ENCODE measurements around the gene GPR22.

Gene GPR22

DNA sequence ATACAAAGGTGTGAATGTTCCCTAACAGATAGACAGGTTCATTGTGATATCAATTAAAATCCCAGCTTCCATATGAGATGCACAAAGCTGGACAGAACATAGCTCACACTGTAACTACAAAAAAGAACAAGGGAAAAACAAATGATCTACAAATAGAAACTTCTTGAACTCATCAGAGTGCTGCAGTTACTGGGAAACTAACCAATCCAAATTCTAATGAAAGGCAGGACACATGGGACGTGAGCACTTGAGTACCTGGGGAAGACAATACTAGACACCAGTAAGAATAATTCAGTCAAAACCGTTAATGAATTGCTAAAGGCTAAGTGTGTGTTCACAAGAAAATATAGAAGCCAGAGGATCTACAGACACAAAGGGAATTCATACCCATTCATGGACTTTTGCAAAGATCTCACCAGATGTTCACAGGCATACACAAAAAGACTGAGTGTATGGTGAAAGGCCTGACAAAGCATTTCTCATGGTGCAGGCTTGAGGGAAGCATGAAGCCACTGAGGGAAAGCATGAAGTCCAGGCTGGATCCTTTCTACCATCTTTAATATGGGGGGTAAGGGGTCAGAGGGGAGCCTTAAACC lies 7.8 kb upstream of the GPR22 start:
- Histone ChIP-seq H3K4me3 (ENCODE audit: low read length) (no peak overlapping the region), H3K9ac (ENCODE audit: low read length) (no peak overlapping the region), H3K4me1 (ENCODE audit: control insufficient read depth, insufficient read depth, low read length) (no peaks in the 10 kb centered on the region), H3K27ac (ENCODE audit: low read depth, low read length) (no peak overlapping the region), H3K36me3 (ENCODE audit: control insufficient read depth, insufficient read depth, low read length) (no peaks in the 10 kb centered on the region), H3K27me3 (ENCODE audit: control insufficient read depth, insufficient read depth, low read length) (no peaks in the 10 kb centered on the region)

GRCh38 chr7:107463139-107464078 lies 6.4 kb upstream of the GPR22 start:
- H3K4me1 ChIP-seq (ENCODE audit: control insufficient read depth, insufficient read depth, low read length) = no peaks in the 10 kb centered on the region
- H3K27ac ChIP-seq (ENCODE audit: low read depth, low read length) = no peak overlapping the region
- H3K4me3 ChIP-seq (ENCODE audit: low read length) = no peak overlapping the region
- H3K9ac ChIP-seq (ENCODE audit: low read length) = no peak overlapping the region
- no peaks in the 10 kb centered on the region for H3K36me3 ChIP-seq (ENCODE audit: control insufficient read depth, insufficient read depth, low read length)
- H3K27me3 ChIP-seq (ENCODE audit: control insufficient read depth, insufficient read depth, low read length) = no peaks in the 10 kb centered on the region

DNA sequence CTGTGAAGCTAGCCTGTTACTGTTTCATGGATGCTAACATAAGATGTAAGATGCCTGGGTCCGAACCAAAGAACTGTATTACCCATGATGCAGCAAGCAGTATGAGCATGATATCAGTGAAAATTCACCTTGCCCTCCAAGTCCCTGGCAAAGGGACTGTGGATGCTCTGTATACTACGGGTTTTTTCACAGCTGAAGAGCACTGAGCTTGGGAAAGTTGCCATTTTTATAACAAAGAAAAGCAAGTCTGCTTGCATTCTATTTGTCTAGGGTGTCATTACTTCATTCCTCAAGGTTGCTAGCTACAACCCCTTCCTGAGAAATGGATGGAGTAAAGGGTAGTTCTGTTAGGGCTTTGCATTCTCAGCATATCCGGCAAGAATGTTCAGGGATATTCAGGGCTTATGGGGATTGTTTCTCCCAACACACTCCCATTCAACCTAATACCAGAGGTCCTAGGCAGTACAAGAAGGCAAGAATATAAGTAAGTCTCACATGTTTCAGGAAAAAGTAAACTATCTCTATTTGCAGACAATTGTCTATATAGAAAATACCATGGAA lies 5.1 kb upstream of the GPR22 start:
- H3K4me3 ChIP-seq (ENCODE audit: low read length) = no peak overlapping the region
- no peak overlapping the region for H3K27ac ChIP-seq (ENCODE audit: low read depth, low read length)
- H3K36me3 ChIP-seq (ENCODE audit: control insufficient read depth, insufficient read depth, low read length) = no peaks in the 10 kb centered on the region
- H3K4me1 ChIP-seq (ENCODE audit: control insufficient read depth, insufficient read depth, low read length) = no peaks in the 10 kb centered on the region
- no peak overlapping the region for H3K9ac ChIP-seq (ENCODE audit: low read length)
- H3K27me3 ChIP-seq (ENCODE audit: control insufficient read depth, insufficient read depth, low read length) = no peaks in the 10 kb centered on the region

GRCh38 chr7:107467972-107468371 lies 1.9 kb upstream of the GPR22 start:
- no peak overlapping the region for H3K27ac ChIP-seq (ENCODE audit: low read depth, low read length)
- H3K4me3 ChIP-seq (ENCODE audit: low read length) = no peak overlapping the region
- no peaks in the 10 kb centered on the region for H3K36me3 ChIP-seq (ENCODE audit: control insufficient read depth, insufficient read depth, low read length)
- H3K4me1 ChIP-seq (ENCODE audit: control insufficient read depth, insufficient read depth, low read length) = no peaks in the 10 kb centered on the region
- H3K27me3 ChIP-seq (ENCODE audit: control insufficient read depth, insufficient read depth, low read length) = no peaks in the 10 kb centered on the region
- no peak overlapping the region for H3K9ac ChIP-seq (ENCODE audit: low read length)

DNA sequence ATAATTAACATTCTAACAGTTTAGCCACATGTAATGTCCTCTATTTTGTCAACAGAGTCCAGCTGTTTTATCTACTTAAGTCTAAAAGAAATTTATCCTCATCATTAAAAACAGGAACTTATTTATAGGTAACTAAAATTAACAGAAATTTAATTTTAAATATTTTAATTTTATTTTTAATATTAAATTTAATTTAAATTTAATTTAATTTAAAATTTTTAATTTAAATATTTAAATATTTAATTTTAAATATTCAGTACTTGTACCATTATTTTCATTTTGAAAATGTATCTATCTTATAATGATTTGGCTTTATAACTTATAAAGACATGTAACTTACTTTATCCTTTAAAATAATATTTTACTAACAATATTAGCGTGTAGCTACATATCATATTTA lies 1.0 kb upstream of the GPR22 start:
- Histone ChIP-seq H3K4me3 (ENCODE audit: low read length) (no peak overlapping the region), H3K27ac (ENCODE audit: low read depth, low read length) (no peak overlapping the region), H3K4me1 (ENCODE audit: control insufficient read depth, insufficient read depth, low read length) (no peaks in the 10 kb centered on the region), H3K27me3 (ENCODE audit: control insufficient read depth, insufficient read depth, low read length) (no peaks in the 10 kb centered on the region), H3K9ac (ENCODE audit: low read length) (no peak overlapping the region), H3K36me3 (ENCODE audit: control insufficient read depth, insufficient read depth, low read length) (no peaks in the 10 kb centered on the region)

DNA sequence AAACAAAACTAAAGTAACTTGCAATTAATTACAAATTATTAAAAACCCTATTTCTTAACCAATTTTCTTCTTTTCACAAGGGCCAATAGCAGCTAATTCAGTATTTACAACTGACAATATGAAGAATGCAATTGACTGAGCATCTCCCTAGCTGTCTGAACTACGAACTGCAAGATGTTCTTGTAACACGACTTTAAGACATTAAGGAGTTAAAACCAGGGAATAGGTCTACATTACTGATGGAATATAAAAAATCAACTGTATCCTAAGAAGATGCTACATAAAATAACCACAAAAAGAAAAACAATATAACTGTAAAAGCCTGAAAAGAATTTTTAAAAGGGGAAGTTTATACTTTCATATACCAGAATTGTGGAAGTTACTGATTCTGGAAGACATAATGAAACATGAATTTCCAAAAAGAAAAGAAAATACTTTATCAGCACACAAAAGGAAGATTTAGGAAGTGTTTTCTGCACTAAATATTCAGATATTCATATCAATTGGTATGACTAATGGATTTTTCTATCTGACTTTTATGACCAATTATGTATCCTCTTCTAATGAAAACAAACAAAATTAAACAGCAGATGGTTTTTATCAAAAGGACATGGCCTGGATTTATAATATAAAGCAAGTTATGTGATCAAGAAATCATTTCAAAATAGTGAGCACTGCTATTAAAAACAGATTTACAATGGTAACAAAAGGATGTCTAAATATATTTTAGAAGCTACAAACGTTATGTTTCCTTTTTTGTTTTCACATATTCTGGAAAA lies 1.6 kb downstream of the GPR22 start:
- no peaks in the 10 kb centered on the region for H3K36me3 ChIP-seq (ENCODE audit: control insufficient read depth, insufficient read depth, low read length)
- no peak overlapping the region for H3K27ac ChIP-seq (ENCODE audit: low read depth, low read length)
- H3K9ac ChIP-seq (ENCODE audit: low read length) = no peak overlapping the region
- H3K4me1 ChIP-seq (ENCODE audit: control insufficient read depth, insufficient read depth, low read length) = no peaks in the 10 kb centered on the region
- H3K4me3 ChIP-seq (ENCODE audit: low read length) = no peak overlapping the region
- H3K27me3 ChIP-seq (ENCODE audit: control insufficient read depth, insufficient read depth, low read length) = no peaks in the 10 kb centered on the region

DNA sequence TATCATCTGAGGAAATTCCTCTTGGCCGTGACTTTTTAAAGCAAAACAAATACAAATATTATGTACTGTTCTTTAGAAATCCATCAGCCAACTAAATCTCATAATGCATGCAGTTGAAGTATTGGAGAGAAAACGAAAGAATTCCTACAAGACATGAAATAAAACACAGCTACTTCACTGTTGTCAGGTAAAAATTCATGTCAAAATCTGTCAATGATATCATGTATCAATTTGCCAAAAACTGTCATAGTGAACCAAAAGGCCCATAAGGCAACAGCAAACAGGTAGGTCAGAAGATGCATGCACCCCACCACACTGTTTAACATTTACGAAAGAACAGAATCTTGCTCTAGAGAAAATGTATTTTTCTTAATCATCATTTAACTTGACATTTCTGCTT lies 2.3 kb downstream of the GPR22 start:
- no peaks in the 10 kb centered on the region for H3K4me1 ChIP-seq (ENCODE audit: control insufficient read depth, insufficient read depth, low read length)
- H3K27me3 ChIP-seq (ENCODE audit: control insufficient read depth, insufficient read depth, low read length) = no peaks in the 10 kb centered on the region
- no peaks in the 10 kb centered on the region for H3K36me3 ChIP-seq (ENCODE audit: control insufficient read depth, insufficient read depth, low read length)
- no peak overlapping the region for H3K9ac ChIP-seq (ENCODE audit: low read length)
- H3K27ac ChIP-seq (ENCODE audit: low read depth, low read length) = no peak overlapping the region
- no peak overlapping the region for H3K4me3 ChIP-seq (ENCODE audit: low read length)

DNA sequence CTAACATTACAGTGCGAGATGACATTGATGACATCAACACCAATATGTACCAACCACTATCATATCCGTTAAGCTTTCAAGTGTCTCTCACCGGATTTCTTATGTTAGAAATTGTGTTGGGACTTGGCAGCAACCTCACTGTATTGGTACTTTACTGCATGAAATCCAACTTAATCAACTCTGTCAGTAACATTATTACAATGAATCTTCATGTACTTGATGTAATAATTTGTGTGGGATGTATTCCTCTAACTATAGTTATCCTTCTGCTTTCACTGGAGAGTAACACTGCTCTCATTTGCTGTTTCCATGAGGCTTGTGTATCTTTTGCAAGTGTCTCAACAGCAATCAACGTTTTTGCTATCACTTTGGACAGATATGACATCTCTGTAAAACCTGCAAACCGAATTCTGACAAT lies 4.3 kb downstream of the GPR22 start:
- no peak overlapping the region for H3K27ac ChIP-seq (ENCODE audit: low read depth, low read length)

GRCh38 chr7:107479303-107479702 lies 9.4 kb downstream of the GPR22 start:
- Histone ChIP-seq H3K4me3 (ENCODE audit: low read length) (no peak overlapping the region), H3K36me3 (ENCODE audit: control insufficient read depth, insufficient read depth, low read length) (no peaks in the 10 kb centered on the region), H3K27me3 (ENCODE audit: control insufficient read depth, insufficient read depth, low read length) (no peaks in the 10 kb centered on the region), H3K9ac (ENCODE audit: low read length) (no peak overlapping the region), H3K4me1 (ENCODE audit: control insufficient read depth, insufficient read depth, low read length) (no peaks in the 10 kb centered on the region), H3K27ac (ENCODE audit: low read depth, low read length) (no peak overlapping the region)

More for the DNA sequence above, 4.3 kb downstream of the GPR22 start:
- Histone ChIP-seq H3K27me3 (ENCODE audit: control insufficient read depth, insufficient read depth, low read length) (no peaks in the 10 kb centered on the region), H3K9ac (ENCODE audit: low read length) (no peak overlapping the region), H3K36me3 (ENCODE audit: control insufficient read depth, insufficient read depth, low read length) (no peaks in the 10 kb centered on the region), H3K4me1 (ENCODE audit: control insufficient read depth, insufficient read depth, low read length) (no peaks in the 10 kb centered on the region), H3K4me3 (ENCODE audit: low read length) (no peak overlapping the region)

DNA sequence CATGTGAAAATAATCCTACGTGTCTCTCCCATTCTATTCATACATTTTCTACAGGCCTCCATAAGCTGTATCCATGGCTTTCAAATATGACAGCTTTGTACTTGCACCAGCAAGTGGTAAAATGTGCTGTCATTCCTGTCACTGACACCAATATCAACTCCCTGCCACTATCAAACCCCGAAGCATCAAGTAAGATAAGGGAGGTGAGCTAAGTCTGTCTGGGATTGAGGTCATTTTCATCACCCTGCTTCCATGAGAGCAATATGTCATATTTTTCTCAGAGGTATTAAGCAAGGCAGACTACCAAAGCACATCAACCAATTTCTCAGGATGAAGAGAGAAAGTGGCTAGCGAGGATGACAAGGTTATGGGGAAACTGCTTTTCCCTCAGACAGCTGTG lies 11.1 kb downstream of the GPR22 start:
- no peak overlapping the region for H3K4me3 ChIP-seq (ENCODE audit: low read length)

GRCh38 chr7:107482571-107482970 lies 12.7 kb downstream of the GPR22 start:
- Histone ChIP-seq H3K4me1 (ENCODE audit: control insufficient read depth, insufficient read depth, low read length) (no peaks in the 10 kb centered on the region), H3K27ac (ENCODE audit: low read depth, low read length) (no peak overlapping the region), H3K4me3 (ENCODE audit: low read length) (no peak overlapping the region), H3K27me3 (ENCODE audit: control insufficient read depth, insufficient read depth, low read length) (no peaks in the 10 kb centered on the region), H3K36me3 (ENCODE audit: control insufficient read depth, insufficient read depth, low read length) (no peaks in the 10 kb centered on the region), H3K9ac (ENCODE audit: low read length) (no peak overlapping the region)

More for the DNA sequence above, 11.1 kb downstream of the GPR22 start:
- Histone ChIP-seq H3K27me3 (ENCODE audit: control insufficient read depth, insufficient read depth, low read length) (no peaks in the 10 kb centered on the region), H3K4me1 (ENCODE audit: control insufficient read depth, insufficient read depth, low read length) (no peaks in the 10 kb centered on the region), H3K9ac (ENCODE audit: low read length) (no peak overlapping the region), H3K27ac (ENCODE audit: low read depth, low read length) (no peak overlapping the region), H3K36me3 (ENCODE audit: control insufficient read depth, insufficient read depth, low read length) (no peaks in the 10 kb centered on the region)

DNA sequence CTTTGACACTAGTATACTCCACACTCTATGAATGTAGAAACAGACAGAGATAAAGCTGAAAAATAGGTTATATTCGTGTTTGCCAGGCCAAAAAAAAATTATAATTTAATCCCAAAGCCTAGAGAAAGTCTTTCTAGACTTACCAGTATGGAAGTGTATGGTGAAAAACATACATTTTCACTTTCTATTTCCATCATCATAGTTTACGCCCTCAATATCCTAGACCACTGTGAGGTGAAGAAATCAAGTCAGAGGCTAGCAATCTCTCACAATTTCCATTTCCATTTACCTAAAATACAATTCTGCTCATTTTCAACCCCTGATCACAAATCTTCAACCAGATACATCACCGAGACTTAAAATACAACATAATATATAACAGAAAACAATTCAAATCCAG lies 16.2 kb downstream of the GPR22 start:
- H3K9ac ChIP-seq (ENCODE audit: low read length) = no peak overlapping the region
- H3K27me3 ChIP-seq (ENCODE audit: control insufficient read depth, insufficient read depth, low read length) = no peaks in the 10 kb centered on the region
- no peak overlapping the region for H3K4me3 ChIP-seq (ENCODE audit: low read length)
- H3K36me3 ChIP-seq (ENCODE audit: control insufficient read depth, insufficient read depth, low read length) = no peaks in the 10 kb centered on the region
- H3K4me1 ChIP-seq (ENCODE audit: control insufficient read depth, insufficient read depth, low read length) = no peaks in the 10 kb centered on the region
- no peak overlapping the region for H3K27ac ChIP-seq (ENCODE audit: low read depth, low read length)
